GM18502 (cell line): ENCODE measurements around the gene TMEM234.
A peak's percentile ranks its signal among the peaks of the same experiment; 100 is the strongest.
"Not testable (repeated sequence)": the region's sequence is repeated elsewhere in the genome, so short reads cannot be mapped to it uniquely, and the experiment has no call there.

ENCODE experiments used
- ATAC-seq: cut with Tn5 transposase; IDR thresholded peaks from one replicate; pipeline ENCODE4 v1.9.1; 2021; ENCODE audit warnings: mild to moderate bottlenecking; ENCODE audit not compliant: unreplicated experiment, poor library complexity

Gene TMEM234

GRCh38 chr1:32221980-32222755, at the start of gene TMEM234, which contains the start of gene EIF3I:
Gene TMEM234 (minus strand): TSS chr1:32222353. CDS start chr1:32222322, 31 bp downstream.
Gene EIF3I (plus strand): TSS chr1:32222407. CDS start chr1:32222442, 35 bp downstream.
- peak; percentile 92 for ATAC-seq

DNA sequence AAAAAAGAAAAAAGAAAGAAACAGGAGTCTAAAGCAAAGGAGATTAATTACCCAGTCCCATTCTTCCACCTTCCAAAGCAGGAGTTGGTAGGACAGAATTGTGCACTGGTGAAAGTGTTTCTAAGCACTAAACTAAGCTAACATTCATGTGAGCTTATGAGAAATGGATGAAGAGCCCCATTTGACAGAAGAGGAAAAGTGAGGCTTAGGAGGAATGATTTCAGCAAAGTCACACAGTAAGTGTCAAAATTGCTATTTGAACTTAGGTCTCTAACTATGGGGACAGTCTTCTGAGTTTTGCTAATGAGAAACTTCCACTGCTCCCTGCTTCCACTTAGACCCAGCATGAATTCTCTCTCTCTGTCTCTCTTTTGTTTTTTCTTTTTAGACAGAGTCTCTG, 47.6 kb upstream of the TMEM234 start:
- no peak for ATAC-seq

DNA sequence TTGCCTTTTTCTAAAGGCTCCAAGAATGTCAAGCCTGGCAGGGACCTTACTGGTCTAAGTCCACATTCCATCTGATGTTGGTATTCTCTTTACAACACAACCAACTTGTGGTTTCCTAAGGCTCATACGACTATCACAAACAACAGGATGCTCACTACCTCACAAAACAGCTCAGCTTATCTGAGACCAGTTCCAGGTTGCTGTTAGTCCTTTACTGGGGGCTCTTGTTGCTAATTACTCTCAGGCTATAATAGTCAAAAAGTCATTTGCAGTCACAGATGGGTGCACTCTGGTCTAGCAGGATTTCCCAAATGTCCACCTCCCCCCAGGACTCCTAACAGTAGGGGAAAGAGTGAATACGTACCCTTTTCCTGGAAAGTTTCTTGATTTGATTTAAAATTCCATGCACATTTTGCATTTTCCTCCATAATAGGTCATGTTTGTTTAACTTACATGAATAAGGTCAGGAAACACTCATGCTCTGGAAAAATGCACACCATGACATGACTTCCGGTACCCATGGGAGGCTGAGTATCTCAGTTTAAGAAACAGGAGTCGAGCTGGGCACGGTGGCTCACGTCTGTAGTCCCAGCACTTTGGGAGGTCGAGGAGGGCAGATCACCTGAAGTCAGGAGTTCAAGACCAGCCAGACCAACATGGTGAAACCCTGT, 44.9 kb upstream of the TMEM234 start:
- no peak for ATAC-seq

DNA sequence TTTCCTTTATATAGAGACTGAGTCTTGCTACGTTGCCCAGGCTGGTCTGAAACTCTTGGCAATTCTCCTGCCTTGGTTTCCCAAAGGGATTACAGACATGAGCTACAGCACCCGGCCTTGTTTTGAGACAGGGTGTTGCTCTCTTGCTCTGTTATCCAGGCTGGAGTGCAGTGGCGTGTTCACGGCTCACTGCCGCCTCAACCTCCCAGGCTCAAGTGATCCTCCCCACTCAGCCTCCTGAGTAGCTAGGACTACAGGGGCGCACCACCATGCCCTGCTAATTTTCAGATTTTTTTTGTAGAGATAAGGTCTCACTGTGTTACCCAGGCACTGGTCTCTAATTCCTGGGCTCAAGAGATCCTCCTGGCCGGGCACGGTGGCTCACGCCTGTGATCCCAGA, 43.7 kb upstream of the TMEM234 start:
- no peak for ATAC-seq

DNA sequence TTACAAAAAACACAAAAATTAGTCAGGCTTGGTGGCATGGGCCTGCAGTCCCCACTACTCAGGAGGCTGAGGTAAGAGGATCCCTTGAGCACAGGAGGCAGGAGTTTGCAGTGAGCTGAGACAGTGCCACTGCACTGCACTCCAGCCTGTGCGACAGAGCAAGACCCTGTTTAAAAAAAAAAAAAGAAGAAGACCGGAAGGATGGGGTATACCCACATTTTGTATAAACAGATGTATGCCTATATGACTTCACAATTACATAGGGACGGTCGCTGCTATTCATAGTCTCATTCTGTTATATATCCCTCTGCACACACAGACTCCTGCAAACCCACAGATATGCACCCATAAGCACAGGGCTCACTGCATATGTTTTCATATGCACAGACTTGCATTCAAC, 41.6 kb upstream of the TMEM234 start:
- no peak for ATAC-seq

- ATAC-seq, result not testable (repeated sequence)
Observed at GRCh38 chr1:32263236-32263593, 41.1 kb upstream of the TMEM234 start.

- ATAC-seq, result no peak
Observed at GRCh38 chr1:32257227-32257508, 35.0 kb upstream of the TMEM234 start.

DNA sequence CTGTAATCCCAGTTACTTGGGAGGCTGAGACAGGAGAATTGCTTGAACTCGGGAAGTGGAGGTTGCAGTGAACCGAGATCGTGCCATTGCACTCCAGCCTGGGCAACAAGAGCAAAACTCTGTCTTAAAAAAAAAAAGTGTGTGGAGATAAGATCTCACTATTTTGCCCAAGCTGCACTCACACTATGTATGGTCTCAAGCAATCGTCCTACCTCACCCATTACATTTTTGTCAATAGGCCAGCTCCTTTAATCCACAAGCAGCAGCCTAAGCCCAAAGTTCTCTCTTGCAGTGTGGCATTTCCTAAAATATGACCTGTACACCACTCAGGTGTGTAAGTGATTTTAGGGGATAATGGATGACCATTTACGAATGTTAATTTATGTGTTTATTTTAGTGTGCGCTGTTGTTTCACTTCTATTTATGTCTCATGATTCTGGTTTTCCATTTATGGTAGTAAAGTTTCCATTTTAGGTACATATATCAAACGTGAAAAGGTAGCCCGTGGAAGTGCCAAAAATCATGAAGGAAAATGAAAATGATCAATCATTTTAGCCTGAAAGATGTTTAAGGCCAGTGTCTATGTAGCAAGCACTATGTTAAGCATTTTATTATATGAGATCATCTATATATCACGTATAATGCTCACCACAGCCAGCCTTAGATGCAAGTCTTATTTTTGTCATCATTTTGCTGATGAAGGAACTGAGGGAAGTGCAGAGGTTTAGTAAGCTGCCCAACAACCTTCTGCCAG, 34.5 kb upstream of the TMEM234 start:
- no peak for ATAC-seq

DNA sequence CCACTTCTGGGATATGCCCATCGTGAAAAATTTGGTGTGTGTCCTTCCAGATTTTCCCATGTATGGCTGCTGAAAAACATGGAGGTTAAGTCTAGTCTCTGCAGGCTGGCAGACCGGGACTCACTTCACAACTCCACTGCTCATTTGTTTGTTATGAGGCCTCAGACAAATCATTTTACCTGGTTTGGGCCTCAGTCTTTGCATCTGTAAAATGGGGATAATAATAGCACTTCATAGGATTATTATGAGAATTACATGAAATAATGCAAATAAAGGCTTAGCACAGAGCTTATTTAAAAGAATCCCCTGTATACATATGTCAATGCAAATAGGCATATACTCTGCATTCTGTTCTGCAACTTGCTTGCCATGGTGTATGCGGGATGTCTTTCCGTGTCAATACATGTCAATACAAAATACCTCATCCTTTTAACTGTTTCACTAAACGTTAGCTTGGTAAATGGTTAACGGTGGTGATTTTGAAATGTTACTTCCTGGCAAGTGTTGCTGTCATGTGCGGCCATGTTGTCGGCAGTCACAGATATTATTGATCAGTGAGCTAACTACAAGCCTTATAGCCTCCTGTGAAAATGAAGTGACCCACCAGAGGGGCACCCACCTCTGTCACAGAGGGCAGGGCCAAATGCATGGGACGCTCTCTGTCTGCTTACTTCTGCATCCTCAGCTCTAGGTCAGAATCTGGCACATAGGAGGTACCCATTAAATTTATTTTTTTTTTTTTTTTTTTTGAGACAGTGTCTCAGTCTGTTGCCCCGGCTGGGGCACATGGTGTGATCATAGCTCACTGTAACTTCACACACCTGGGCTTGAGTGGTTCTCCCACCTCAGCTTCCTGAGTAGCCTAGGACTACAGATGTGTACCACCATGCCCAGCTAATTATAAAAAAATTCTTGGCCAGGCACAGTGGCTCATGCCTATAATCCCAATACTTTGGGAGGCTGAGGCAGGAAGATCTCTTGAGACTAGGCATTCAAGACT, 33.2 kb upstream of the TMEM234 start:
- no peak for ATAC-seq

GRCh38 chr1:32250893-32251716, 29.0 kb upstream of the TMEM234 start, which contains the start of gene LCK:
Gene LCK (plus strand): TSS chr1:32251265. CDS start chr1:32274330, 23,065 bp downstream.
- no peak for ATAC-seq

DNA sequence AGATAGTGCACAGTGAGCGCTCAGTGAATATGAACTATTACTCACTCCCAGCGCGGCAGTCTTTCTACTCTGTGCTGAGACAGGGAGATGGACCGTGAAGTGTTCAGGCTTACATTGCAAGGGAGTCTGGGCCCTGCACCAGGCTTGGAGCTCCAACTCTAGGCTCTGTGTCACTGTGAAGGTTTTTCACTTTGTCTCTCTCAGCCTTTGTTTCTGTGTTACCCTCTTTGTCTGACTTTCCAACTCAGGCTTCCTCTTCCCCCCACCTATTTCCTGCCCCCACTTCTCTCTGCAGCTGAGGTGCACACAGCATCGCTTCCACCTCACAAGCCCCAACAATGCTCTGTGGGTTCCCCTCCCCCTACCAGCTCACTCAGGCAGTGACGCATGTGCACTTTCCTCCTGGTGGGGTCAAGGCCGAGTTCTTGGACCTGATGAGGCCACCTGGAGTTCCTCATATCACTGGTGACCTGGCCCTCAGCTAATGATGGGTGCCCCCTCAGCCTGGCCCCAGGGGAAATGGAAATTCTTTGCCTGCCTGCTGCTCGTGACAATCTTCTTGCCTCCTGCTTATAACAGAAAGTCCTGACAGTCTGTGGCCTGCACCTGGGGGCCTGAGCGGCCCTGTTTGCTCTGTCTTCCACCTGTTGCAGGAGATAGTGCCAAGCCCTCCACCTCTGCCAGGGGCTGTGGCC, 27.8 kb upstream of the TMEM234 start:
- ATAC-seq, result peak; percentile 56

- no peak for ATAC-seq
Observed at GRCh38 chr1:32247983-32248889, 26.1 kb upstream of the TMEM234 start.

GRCh38 chr1:32247452-32247851, 25.3 kb upstream of the TMEM234 start:
- no peak for ATAC-seq

- no peak for ATAC-seq
Observed at GRCh38 chr1:32246888-32247273, 24.7 kb upstream of the TMEM234 start, which contains the start of gene FAM167B. Gene FAM167B (plus strand): TSS chr1:32247222. CDS start chr1:32247422, 200 bp downstream.

GRCh38 chr1:32242341-32242851, 20.2 kb upstream of the TMEM234 start:
- ATAC-seq, result no peak

- no peak for ATAC-seq
Observed at GRCh38 chr1:32241001-32241763, 19.0 kb upstream of the TMEM234 start.
